Measurements from ENCODE around the gene TEX13D.
"Not testable (repeated sequence)": the region's sequence is repeated elsewhere in the genome, so short reads cannot be mapped to it uniquely, and the experiment has no call there.

The TEX13D gene

DNA sequence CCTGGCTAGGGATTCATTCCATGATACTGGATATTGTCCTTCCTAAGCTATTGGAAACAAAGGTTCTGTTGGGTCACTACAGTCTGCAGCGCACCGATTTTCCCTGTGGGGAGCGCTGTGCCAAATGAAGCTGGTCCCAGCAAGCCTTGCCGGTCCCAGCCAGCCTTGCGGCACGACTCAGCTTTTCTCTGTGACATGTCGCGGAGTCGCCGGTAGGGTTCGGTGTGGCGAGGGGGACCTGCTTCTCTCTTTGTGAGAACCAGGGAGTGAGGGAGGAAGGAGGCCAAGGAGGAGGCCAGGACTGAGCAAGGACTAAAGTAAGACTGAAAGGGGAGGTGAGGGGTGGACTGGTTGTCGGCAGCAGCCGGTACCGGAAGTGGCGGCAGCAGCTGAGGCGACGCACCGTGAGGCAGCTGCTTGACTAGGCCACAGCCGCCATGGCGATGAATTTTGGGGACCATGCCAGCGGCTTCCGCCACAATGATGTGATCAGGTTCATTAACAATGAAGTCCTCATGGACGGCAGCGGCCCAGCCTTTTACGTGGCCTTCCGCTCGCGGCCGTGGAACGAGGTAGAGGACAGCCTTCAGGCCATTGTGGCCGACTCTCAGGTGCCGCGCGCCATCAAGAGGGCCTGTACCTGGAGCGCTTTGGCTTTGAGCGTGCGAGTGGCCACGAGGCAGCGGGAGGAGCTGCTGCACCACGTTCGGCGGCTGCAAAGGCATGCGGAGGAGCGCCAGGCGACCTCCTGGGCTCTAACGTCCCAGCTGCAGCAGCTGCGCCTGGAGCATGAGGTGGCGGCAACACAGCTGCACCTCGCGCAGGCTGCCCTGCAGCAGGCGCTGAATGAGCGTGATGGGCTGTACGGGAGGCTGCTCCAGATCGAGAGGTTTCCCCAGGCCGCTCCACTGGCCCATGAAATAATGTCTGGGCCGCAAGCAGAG is at the start of gene TEX13D:
Gene TEX13D, plus strand, starts transcription at position 180 of the 944 bp plus-strand sequence. Its CDS starts 258 bp downstream, at position 438.
- Mint-ChIP-seq H3K27ac (no peak within 1 kb of the TSS), H3K27me3 (no peaks in the 10 kb centered on the region), H3K36me3 (ENCODE audit: low read depth) (no peaks in the 10 kb centered on the region), H3K9me3 (no peaks in the 10 kb centered on the region), H3K4me3 (no peak within 1 kb of the TSS), H3K4me1 (ENCODE audit: low read depth) (no peaks in the 10 kb centered on the region)
- intact Hi-C loops (cut with micrococcal nuclease), result no loop called here

- Mint-ChIP-seq H3K36me3 (ENCODE audit: low read depth) (no peaks in the 10 kb centered on the region), H3K27me3 (no peaks in the 10 kb centered on the region), H3K27ac (no peak overlapping the region), H3K4me1 (ENCODE audit: low read depth) (no peaks in the 10 kb centered on the region), H3K4me3 (no peak overlapping the region), H3K9me3 (peaks cover 12% of the 10 kb centered on the region)
- intact Hi-C loops (cut with micrococcal nuclease), result no loop called here
Observed at GRCh38 chrX:124289443-124289842, 43.0 kb upstream of the TEX13D start.

- H3K4me1 Mint-ChIP-seq (ENCODE audit: low read depth), result no peaks in the 10 kb centered on the region
- H3K27me3 Mint-ChIP-seq, result no peaks in the 10 kb centered on the region
- H3K27ac Mint-ChIP-seq, result no peak overlapping the region
- H3K36me3 Mint-ChIP-seq (ENCODE audit: low read depth), result no peaks in the 10 kb centered on the region
- intact Hi-C loops (cut with micrococcal nuclease), result no loop called here
- peaks cover 15% of the 10 kb centered on the region for H3K9me3 Mint-ChIP-seq
- H3K4me3 Mint-ChIP-seq, result no peak overlapping the region
Observed at GRCh38 chrX:124293810-124294209, 38.6 kb upstream of the TEX13D start.

DNA sequence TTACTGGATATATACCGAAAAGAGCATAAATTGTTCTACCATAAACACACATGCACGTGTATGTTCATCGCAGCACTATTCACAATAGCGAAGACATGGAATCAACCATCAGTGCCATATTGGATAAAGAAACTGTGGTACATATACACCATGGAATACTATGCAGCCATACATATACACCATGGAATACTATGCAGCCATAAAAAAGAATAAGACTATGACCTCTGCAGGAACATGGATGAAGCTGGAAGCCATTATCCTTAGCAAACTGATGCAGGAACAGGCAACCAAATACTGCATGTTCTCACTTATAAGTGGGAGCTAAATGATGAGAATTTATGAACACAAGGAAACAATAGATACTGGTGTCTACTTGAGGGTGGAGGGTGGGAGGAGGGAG is 33.1 kb upstream of the TEX13D start:
- H3K4me3 Mint-ChIP-seq; H3K27ac Mint-ChIP-seq; H3K27me3 Mint-ChIP-seq; H3K9me3 Mint-ChIP-seq; intact Hi-C loops (cut with micrococcal nuclease); H3K4me1 Mint-ChIP-seq (ENCODE audit: low read depth); H3K36me3 Mint-ChIP-seq (ENCODE audit: low read depth): not testable (repeated sequence)

DNA sequence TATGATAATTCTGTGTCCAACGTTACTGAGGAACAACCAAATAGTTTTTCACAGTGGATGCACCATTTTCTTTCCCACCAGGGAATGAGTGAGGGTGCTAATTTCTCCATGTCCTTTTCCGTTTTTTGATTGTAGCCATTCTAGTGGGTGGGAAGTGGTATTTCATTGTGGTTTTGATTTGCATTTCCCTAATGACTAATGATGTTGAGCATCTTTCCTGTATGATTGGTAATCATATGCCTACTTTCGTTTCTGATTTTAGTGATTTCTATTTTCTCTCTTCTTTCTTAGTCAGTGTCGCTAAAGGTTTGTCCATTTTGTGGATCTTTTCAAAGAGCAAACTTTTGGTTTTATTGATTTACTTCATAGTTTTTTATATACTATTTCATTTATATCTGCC is 32.1 kb upstream of the TEX13D start:
- Mint-ChIP-seq H3K4me1 (ENCODE audit: low read depth) (no peaks in the 10 kb centered on the region), H3K9me3 (no peaks in the 10 kb centered on the region), H3K4me3 (no peak overlapping the region), H3K27ac (no peak overlapping the region), H3K27me3 (no peaks in the 10 kb centered on the region), H3K36me3 (ENCODE audit: low read depth) (no peaks in the 10 kb centered on the region)
- intact Hi-C loops (cut with micrococcal nuclease), result no loop called here

DNA sequence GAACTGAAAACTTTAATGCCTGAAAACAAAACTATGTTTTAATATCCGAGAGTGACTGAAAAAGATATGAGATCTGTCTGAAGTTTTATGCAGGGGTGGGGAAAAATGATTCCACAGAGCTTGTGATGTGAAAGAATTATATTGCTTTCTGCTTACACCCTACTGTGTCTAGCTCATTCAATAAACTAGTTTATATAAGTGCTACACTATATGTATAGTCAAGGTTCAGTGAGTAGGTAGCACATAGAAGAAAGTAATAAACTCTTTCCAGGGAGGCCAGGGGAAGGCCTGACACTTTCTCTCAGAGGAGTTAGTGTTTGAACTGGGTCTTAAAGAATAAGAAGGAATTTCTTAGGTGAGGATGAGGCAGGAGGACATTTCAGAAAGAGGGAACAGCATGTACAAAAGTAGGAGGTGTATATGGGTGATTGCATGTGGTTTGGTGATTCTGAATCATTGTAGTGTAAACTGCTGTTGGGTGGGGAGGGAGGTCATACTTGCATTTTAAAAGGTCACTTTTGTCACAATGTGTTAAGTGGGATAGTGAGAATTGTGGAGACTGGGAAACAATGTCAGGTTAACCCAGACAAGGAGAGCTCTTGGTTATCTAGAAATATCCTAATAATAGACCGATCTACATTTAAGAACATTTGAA is 25.1 kb upstream of the TEX13D start:
- Mint-ChIP-seq H3K27ac (no peak overlapping the region), H3K4me1 (ENCODE audit: low read depth) (no peaks in the 10 kb centered on the region)
- intact Hi-C loops (cut with micrococcal nuclease), result no loop called here

GRCh38 chrX:124325732-124326131 is 6.7 kb upstream of the TEX13D start:
- H3K27me3 Mint-ChIP-seq, result no peaks in the 10 kb centered on the region
- intact Hi-C loops (cut with micrococcal nuclease), result no loop called here
- H3K4me1 Mint-ChIP-seq (ENCODE audit: low read depth), result no peaks in the 10 kb centered on the region
- no peaks in the 10 kb centered on the region for H3K36me3 Mint-ChIP-seq (ENCODE audit: low read depth)
- H3K4me3 Mint-ChIP-seq, result no peak overlapping the region
- no peaks in the 10 kb centered on the region for H3K9me3 Mint-ChIP-seq
- no peak overlapping the region for H3K27ac Mint-ChIP-seq

More for the DNA sequence above, 25.1 kb upstream of the TEX13D start:
- Mint-ChIP-seq H3K36me3 (ENCODE audit: low read depth) (no peaks in the 10 kb centered on the region), H3K27me3 (no peaks in the 10 kb centered on the region), H3K9me3 (no peaks in the 10 kb centered on the region), H3K4me3 (no peak overlapping the region)

- Mint-ChIP-seq H3K27ac (no peak overlapping the region), H3K9me3 (no peaks in the 10 kb centered on the region), H3K36me3 (ENCODE audit: low read depth) (no peaks in the 10 kb centered on the region), H3K27me3 (no peaks in the 10 kb centered on the region), H3K4me3 (no peak overlapping the region), H3K4me1 (ENCODE audit: low read depth) (no peaks in the 10 kb centered on the region)
- intact Hi-C loops (cut with micrococcal nuclease), result no loop called here
Observed at GRCh38 chrX:124328765-124329164, 3.7 kb upstream of the TEX13D start.

DNA sequence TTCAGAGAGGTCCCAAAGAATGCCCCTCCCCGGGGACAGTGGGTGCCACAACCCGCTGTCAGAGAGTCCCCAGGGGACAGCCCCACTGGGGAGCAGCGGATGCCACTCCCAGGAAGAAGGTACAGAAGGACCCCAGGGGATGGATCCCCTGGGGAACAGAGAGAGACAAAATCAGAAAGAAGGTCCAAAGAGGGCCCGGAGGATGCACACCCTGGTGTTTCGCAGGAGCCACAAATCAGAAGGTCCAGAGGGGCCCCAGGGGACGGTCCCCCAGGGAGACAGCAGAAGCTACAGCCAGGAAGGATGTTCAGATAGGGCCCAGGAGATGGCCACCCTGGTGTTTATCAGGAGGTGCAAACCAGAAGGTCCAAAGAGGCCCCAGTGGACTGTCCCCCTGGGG is 1.4 kb downstream of the TEX13D start:
- no peaks in the 10 kb centered on the region for H3K36me3 Mint-ChIP-seq (ENCODE audit: low read depth)
- H3K4me1 Mint-ChIP-seq (ENCODE audit: low read depth), result no peaks in the 10 kb centered on the region
- intact Hi-C loops (cut with micrococcal nuclease), result no loop called here
- H3K27ac Mint-ChIP-seq, result no peak overlapping the region
- no peaks in the 10 kb centered on the region for H3K27me3 Mint-ChIP-seq
- H3K9me3 Mint-ChIP-seq, result no peaks in the 10 kb centered on the region
- H3K4me3 Mint-ChIP-seq, result no peak overlapping the region

- H3K9me3 Mint-ChIP-seq; H3K36me3 Mint-ChIP-seq (ENCODE audit: low read depth); H3K27ac Mint-ChIP-seq; H3K4me1 Mint-ChIP-seq (ENCODE audit: low read depth); H3K4me3 Mint-ChIP-seq; intact Hi-C loops (cut with micrococcal nuclease); H3K27me3 Mint-ChIP-seq: not testable (repeated sequence)
Observed at GRCh38 chrX:124334555-124334954, 2.1 kb downstream of the TEX13D start.

GRCh38 chrX:124335598-124335997 is 3.1 kb downstream of the TEX13D start:
- H3K27me3 Mint-ChIP-seq, result no peaks in the 10 kb centered on the region
- intact Hi-C loops (cut with micrococcal nuclease), result no loop called here
- no peaks in the 10 kb centered on the region for H3K9me3 Mint-ChIP-seq
- H3K4me3 Mint-ChIP-seq, result no peak overlapping the region
- H3K27ac Mint-ChIP-seq, result no peak overlapping the region
- no peaks in the 10 kb centered on the region for H3K36me3 Mint-ChIP-seq (ENCODE audit: low read depth)
- H3K4me1 Mint-ChIP-seq (ENCODE audit: low read depth), result no peaks in the 10 kb centered on the region

- intact Hi-C loops (cut with micrococcal nuclease), result no loop called here
- Mint-ChIP-seq H3K4me1 (ENCODE audit: low read depth) (no peaks in the 10 kb centered on the region), H3K36me3 (ENCODE audit: low read depth) (no peaks in the 10 kb centered on the region), H3K9me3 (no peaks in the 10 kb centered on the region), H3K27me3 (no peaks in the 10 kb centered on the region), H3K27ac (no peak overlapping the region), H3K4me3 (no peak overlapping the region)
Observed at GRCh38 chrX:124337916-124338315, 5.5 kb downstream of the TEX13D start.

- H3K4me3 Mint-ChIP-seq, result no peak overlapping the region
- intact Hi-C loops (cut with micrococcal nuclease), result no loop called here
- H3K36me3 Mint-ChIP-seq (ENCODE audit: low read depth), result no peaks in the 10 kb centered on the region
- no peak overlapping the region for H3K27ac Mint-ChIP-seq
- H3K4me1 Mint-ChIP-seq (ENCODE audit: low read depth), result peaks cover 1% of the 10 kb centered on the region
- H3K9me3 Mint-ChIP-seq, result no peaks in the 10 kb centered on the region
- H3K27me3 Mint-ChIP-seq, result no peaks in the 10 kb centered on the region
Observed at GRCh38 chrX:124338733-124339514, 6.5 kb downstream of the TEX13D start.
